Measurements from ENCODE around the gene MYO1C.

DNA sequence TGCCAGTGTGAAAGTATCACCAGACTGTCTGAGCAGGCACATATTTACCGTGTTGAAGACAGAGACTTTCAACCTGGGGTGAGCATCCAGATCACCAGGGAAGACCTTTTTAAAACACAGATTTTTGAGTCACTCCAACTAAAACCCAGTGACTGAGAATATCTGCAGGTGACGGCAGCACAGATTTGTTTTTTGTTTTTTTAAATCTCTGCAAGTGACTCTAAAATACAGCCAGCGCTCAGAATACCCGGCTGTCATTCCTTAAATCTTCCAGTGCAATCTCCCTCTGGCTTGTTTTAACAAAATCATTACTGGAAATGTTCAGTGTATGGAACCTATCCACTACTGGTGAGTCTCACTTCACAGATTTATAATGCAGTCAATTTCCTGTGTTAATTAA lies 43.3 kb upstream of the MYO1C start:
- TF ChIP-seq, protein P1, sequence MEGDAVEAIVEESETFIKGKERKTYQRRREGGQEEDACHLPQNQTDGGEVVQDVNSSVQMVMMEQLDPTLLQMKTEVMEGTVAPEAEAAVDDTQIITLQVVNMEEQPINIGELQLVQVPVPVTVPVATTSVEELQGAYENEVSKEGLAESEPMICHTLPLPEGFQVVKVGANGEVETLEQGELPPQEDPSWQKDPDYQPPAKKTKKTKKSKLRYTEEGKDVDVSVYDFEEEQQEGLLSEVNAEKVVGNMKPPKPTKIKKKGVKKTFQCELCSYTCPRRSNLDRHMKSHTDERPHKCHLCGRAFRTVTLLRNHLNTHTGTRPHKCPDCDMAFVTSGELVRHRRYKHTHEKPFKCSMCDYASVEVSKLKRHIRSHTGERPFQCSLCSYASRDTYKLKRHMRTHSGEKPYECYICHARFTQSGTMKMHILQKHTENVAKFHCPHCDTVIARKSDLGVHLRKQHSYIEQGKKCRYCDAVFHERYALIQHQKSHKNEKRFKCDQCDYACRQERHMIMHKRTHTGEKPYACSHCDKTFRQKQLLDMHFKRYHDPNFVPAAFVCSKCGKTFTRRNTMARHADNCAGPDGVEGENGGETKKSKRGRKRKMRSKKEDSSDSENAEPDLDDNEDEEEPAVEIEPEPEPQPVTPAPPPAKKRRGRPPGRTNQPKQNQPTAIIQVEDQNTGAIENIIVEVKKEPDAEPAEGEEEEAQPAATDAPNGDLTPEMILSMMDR (IDR thresholded peaks at IDR 0.05): no peak
- no peak for TF ChIP-seq POLR2AphosphoS5 (IDR thresholded peaks at IDR 0.05)
